Uterus (tissue), 4 donors: Measurements from ENCODE around the gene STARD8. TPM values are rescaled to one million over a fixed set of nuclear protein-coding genes. Genes with fewer than 3 reads are reported as not detected.

Source experiments
- DNase-seq, 2 donors: peaks; one replicate each; pipeline ENCODE4 v3.0.0-alpha.2; 2019 to 2020
- H3K27ac ChIP-seq, 2 donors: fragments of 200-600 bp; sonication (generic); 1 replicate in 1 of 2; 2 replicates in 1 of 2; pipeline ENCODE4 v1.5.1; 2016 to 2018
- H3K27me3 ChIP-seq, 2 donors: fragments of 200-600 bp; sonication (generic); one replicate each; pipeline ENCODE4 v1.5.1; 2018 to 2019; ENCODE audit warnings: control low read depth in 1 of 2
- H3K36me3 ChIP-seq, 2 donors: fragments of 200-600 bp; sonication (generic); one replicate each; pipeline ENCODE4 v1.5.1; 2019; ENCODE audit warnings: control low read depth in 1 of 2
- H3K4me1 ChIP-seq, 2 donors: fragments of 200-600 bp; sonication (generic); one replicate each; pipeline ENCODE4 v1.5.1; 2018 to 2019; ENCODE audit warnings: control low read depth in 1 of 2
- H3K4me3 ChIP-seq, 2 donors: fragments of 200-600 bp; sonication (generic); 1 replicate in 1 of 2; 2 replicates in 1 of 2; pipeline ENCODE4 v1.5.1; 2018 to 2019; ENCODE audit warnings: mild to moderate bottlenecking in 1 of 2
- H3K9me3 ChIP-seq, 2 donors: fragments of 200-600 bp; sonication (generic); one replicate each; pipeline ENCODE4 v1.5.1; 2019; ENCODE audit warnings: control low read depth in 1 of 2
- CTCF ChIP-seq, 4 experiments: fragments of 200-600 bp in 2 of 4; fragments of 450-650 bp in 2 of 4; sonication (generic) in 2 of 4; IDR thresholded peaks; one replicate each; pipeline ENCODE4 v1.5.1; 2016 to 2019; ENCODE audit warnings: antibody characterized with exemption in 4 of 4, mild to moderate bottlenecking in 2 of 4, moderate library complexity in 1 of 4
- POLR2A ChIP-seq, 2 donors: fragments of 450-650 bp; IDR thresholded peaks; one replicate each; pipeline ENCODE4 v1.6.1; 2016; ENCODE audit warnings: antibody characterized with exemption in 2 of 2, mild to moderate bottlenecking in 1 of 2, moderate library complexity in 1 of 2
- intact Hi-C: fragments of 100-400 bp; cut with DNase I; formaldehyde crosslinking; loops from one replicate; pipeline ENCODE4 v1.15.1; 2023; ENCODE audit warnings: low total_unique reads
- total RNA-seq, 4 donors: library from RNA; depleted of rRNA in 3 of 4; stranded (reverse); fragments of >200 nt in 3 of 4; gene quantifications; one replicate each; pipeline versions ENCODE4 v1.1.0 to v1.2.4, GENCODE V29; 2014 to 2023
- donor health status: DM: yes; HTN: yes; CAD: no.

STARD8 gene
- total RNA-seq, 4 donors from 2014 or later, result 10.9 to 25.4 (median 17.2) TPM

- Histone ChIP-seq H3K4me1 (no peaks in the 10 kb centered on the region), H3K4me3 (no peak overlapping the region), H3K27me3 (no peaks in the 10 kb centered on the region), H3K9me3 (no peaks in the 10 kb centered on the region), H3K36me3 (no peaks in the 10 kb centered on the region), H3K27ac (no peak overlapping the region)
- DNase-seq, result no peak
- TF ChIP-seq CTCF (IDR thresholded peaks at IDR 0.05) (no peak), POLR2A (IDR thresholded peaks at IDR 0.05) (no peak)
- intact Hi-C loops, result no loop called here
Measured at GRCh38 chrX:68699960-68700746, 52.7 kb downstream of the STARD8 start.

- Histone ChIP-seq H3K9me3 (no peaks in the 10 kb centered on the region), H3K4me1 (no peaks in the 10 kb centered on the region), H3K36me3 (no peaks in the 10 kb centered on the region), H3K27me3 (no peaks in the 10 kb centered on the region), H3K27ac (no peak overlapping the region), H3K4me3 (no peak overlapping the region)
- intact Hi-C loops, result no loop called here
- DNase-seq, result no peak
- TF ChIP-seq CTCF (IDR thresholded peaks at IDR 0.05), result no peak
- TF ChIP-seq POLR2A (IDR thresholded peaks at IDR 0.05), result no peak
Measured at GRCh38 chrX:68703369-68703768, 55.9 kb downstream of the STARD8 start.

GRCh38 chrX:68703846-68704245 lies 56.4 kb downstream of the STARD8 start:
- H3K36me3 ChIP-seq, result no peaks in the 10 kb centered on the region
- H3K9me3 ChIP-seq, result no peaks in the 10 kb centered on the region
- no peak for TF ChIP-seq POLR2A (IDR thresholded peaks at IDR 0.05)
- no peak for TF ChIP-seq CTCF (IDR thresholded peaks at IDR 0.05)
- intact Hi-C loops, result no loop called here
- no peak for DNase-seq
- no peaks in the 10 kb centered on the region for H3K4me1 ChIP-seq
- no peak overlapping the region for H3K27ac ChIP-seq
- H3K27me3 ChIP-seq, result no peaks in the 10 kb centered on the region
- no peak overlapping the region for H3K4me3 ChIP-seq

GRCh38 chrX:68705986-68706385 lies 58.5 kb downstream of the STARD8 start:
- no peak overlapping the region for H3K4me3 ChIP-seq
- DNase-seq, result no peak
- no peaks in the 10 kb centered on the region for H3K9me3 ChIP-seq
- no peak for TF ChIP-seq POLR2A (IDR thresholded peaks at IDR 0.05)
- no peak for TF ChIP-seq CTCF (IDR thresholded peaks at IDR 0.05)
- H3K36me3 ChIP-seq, result no peaks in the 10 kb centered on the region
- intact Hi-C loops, result no loop called here
- H3K27me3 ChIP-seq, result no peaks in the 10 kb centered on the region
- H3K4me1 ChIP-seq, result no peaks in the 10 kb centered on the region
- H3K27ac ChIP-seq, result no peak overlapping the region

GRCh38 chrX:68708503-68709290 lies 61.2 kb downstream of the STARD8 start:
- H3K27ac ChIP-seq, result no peak overlapping the region
- H3K36me3 ChIP-seq, result no peaks in the 10 kb centered on the region
- H3K4me3 ChIP-seq, result no peak overlapping the region
- no peaks in the 10 kb centered on the region for H3K4me1 ChIP-seq
- H3K9me3 ChIP-seq, result no peaks in the 10 kb centered on the region
- no peak for TF ChIP-seq CTCF (IDR thresholded peaks at IDR 0.05)
- no peak for TF ChIP-seq POLR2A (IDR thresholded peaks at IDR 0.05)
- DNase-seq, result no peak
- intact Hi-C loops, result no loop called here
- no peaks in the 10 kb centered on the region for H3K27me3 ChIP-seq
